GM12878 (cell line): ENCODE results near the gene LMOD3. TPM values are rescaled to one million over a fixed set of nuclear protein-coding genes. Genes with fewer than 3 reads are reported as not detected.

Experiments used
- CBFB ChIP-seq: IDR thresholded peaks from 2 replicates; pipeline ENCODE4 v1.6.1; 2016; ENCODE audit warnings: antibody characterized with exemption, low read depth
- CHD4 ChIP-seq: fragments of 200-600 bp; sonication (generic); IDR thresholded peaks from 2 replicates; pipeline ENCODE4 v1.6.1; 2016; ENCODE audit warnings: mild to moderate bottlenecking
- FOS ChIP-seq: IDR thresholded peaks from 3 replicates; pipeline ENCODE4 v1.6.1; 2011; ENCODE audit warnings: borderline replicate concordance; ENCODE audit not compliant: insufficient read length; ENCODE audit errors: extremely low read depth
- GABPA ChIP-seq: IDR thresholded peaks from 2 replicates; pipeline ENCODE4 v1.6.1; 2014; ENCODE audit warnings: antibody characterized with exemption, low read depth, mild to moderate bottlenecking, inconsistent platforms
- HDAC6 ChIP-seq: fragments of 200-600 bp; sonication (generic); IDR thresholded peaks from one replicate; pipeline ENCODE4 v1.8.0; 2017; ENCODE audit warnings: antibody characterized with exemption; ENCODE audit not compliant: unreplicated experiment
- KDM1A ChIP-seq: fragments of 200-600 bp; sonication (generic); IDR thresholded peaks from 2 replicates; pipeline ENCODE4 v1.6.1; 2016; ENCODE audit warnings: borderline replicate concordance
- MEF2A ChIP-seq: IDR thresholded peaks from 2 replicates; pipeline ENCODE4 v1.6.1; 2011; ENCODE audit warnings: low read depth, mild to moderate bottlenecking, low read length, moderate library complexity; ENCODE audit not compliant: insufficient read depth
- MEF2B ChIP-seq: fragments of 450-650 bp; IDR thresholded peaks from 2 replicates; pipeline ENCODE4 v1.6.1; 2018; ENCODE audit warnings: mild to moderate bottlenecking, moderate library complexity; ENCODE audit not compliant: partially characterized antibody, poor library complexity, severe bottlenecking
- MTA2 ChIP-seq: fragments of 450-650 bp; IDR thresholded peaks from 2 replicates; pipeline ENCODE4 v1.6.1; 2016; ENCODE audit warnings: low read depth, mild to moderate bottlenecking, moderate library complexity
- MXI1 ChIP-seq: fragments of 150-350 bp; IDR thresholded peaks from 2 replicates; pipeline ENCODE4 v1.6.1; 2011; ENCODE audit warnings: low read depth, mild to moderate bottlenecking, inconsistent platforms, low read length, improper control_type of control experiment
- NR2C2 ChIP-seq: IDR thresholded peaks from 2 replicates; pipeline ENCODE4 v1.6.1; 2011; ENCODE audit warnings: borderline replicate concordance, low read depth; ENCODE audit not compliant: control insufficient read depth, insufficient read length
- NR2F1 ChIP-seq: fragments of 450-650 bp; conservative IDR thresholded peaks from 2 replicates; pipeline ENCODE4 v1.6.1; 2017; ENCODE audit warnings: mild to moderate bottlenecking
- NRF1 ChIP-seq: conservative IDR thresholded peaks from 2 replicates; pipeline ENCODE4 v1.6.1; 2011; ENCODE audit warnings: mild to moderate bottlenecking, low read depth, low read length, improper control_type of control experiment
- PML ChIP-seq: IDR thresholded peaks from 2 replicates; pipeline ENCODE4 v1.6.1; 2012; ENCODE audit warnings: low read length, inconsistent platforms
- POLR2AphosphoS2 ChIP-seq: IDR thresholded peaks from 2 replicates; pipeline ENCODE4 v1.6.1; 2011; ENCODE audit warnings: low read depth, mild to moderate bottlenecking, low read length, improper control_type of control experiment, moderate library complexity
- POLR2AphosphoS5 ChIP-seq: IDR thresholded peaks from 2 replicates; pipeline ENCODE4 v1.6.1; 2011; ENCODE audit warnings: mild to moderate bottlenecking, low read length, inconsistent platforms
- POU2F2 ChIP-seq: IDR thresholded peaks from 3 replicates; pipeline ENCODE4 v1.6.1; 2011; ENCODE audit warnings: low read depth, mild to moderate bottlenecking, low read length, borderline replicate concordance
- SREBF1 ChIP-seq: IDR thresholded peaks from 2 replicates; pipeline ENCODE4 v1.6.1; 2012; ENCODE audit warnings: mild to moderate bottlenecking, low read length
- SREBF2 ChIP-seq: IDR thresholded peaks from 2 replicates; pipeline ENCODE4 v1.6.1; 2012; ENCODE audit warnings: mild to moderate bottlenecking, low read length
- YY1 ChIP-seq: IDR thresholded peaks from 2 replicates; pipeline ENCODE4 v1.6.1; 2011; ENCODE audit warnings: low read depth, mild to moderate bottlenecking, low read length
- ZBTB33 ChIP-seq: fragments of 450-650 bp; IDR thresholded peaks from 2 replicates; pipeline ENCODE4 v1.6.1; 2017; ENCODE audit warnings: mild to moderate bottlenecking
- ZNF274 ChIP-seq: IDR thresholded peaks from one replicate; pipeline ENCODE4 v1.8.0; 2011; ENCODE audit not compliant: insufficient read length, insufficient read depth
- polyA plus RNA-seq, 11 experiments: library from polyadenylated mRNA; depleted of rRNA in 4 of 11; unstranded in 6 of 11; stranded (reverse) in 5 of 11; fragments of >200 nt; fragmentation: Nextera tagmentation in 4 of 11; fragmentation: Illumina TruSeq in 1 of 11; extraction: Ambion mirVana in 4 of 11; extraction: Trizol in 1 of 11; gene quantifications; 1 replicate in 1 of 11; 2 replicates in 10 of 11; pipeline versions ENCODE4 v1.2.1 to v1.2.3, GENCODE V29; 2011 to 2016; ENCODE audit warnings: inconsistent platforms in 2 of 11, missing spikeins in 2 of 11, low read depth in 1 of 11
- total RNA-seq, 4 experiments: library from RNA; depleted of rRNA in 3 of 4; stranded (reverse); fragments of >200 nt in 3 of 4; fragmentation: Illumina TruSeq in 1 of 4; extraction: Trizol in 1 of 4; gene quantifications; 2 replicates each; pipeline versions ENCODE4 v1.2.1 to v1.2.3, GENCODE V29; 2013 to 2021
- TF ChIP-seq, protein P1 (sequence below): fragments of 450-650 bp; IDR thresholded peaks from 2 replicates; pipeline ENCODE4 v1.6.1; 2018; ENCODE audit warnings: mild to moderate bottlenecking, low read depth, moderate library complexity; ENCODE audit not compliant: partially characterized antibody
- TF ChIP-seq, protein P2 (sequence below): IDR thresholded peaks from 2 replicates; pipeline ENCODE4 v1.6.1; 2012; ENCODE audit warnings: low read depth, low read length, improper control_type of control experiment
- TF ChIP-seq, protein P3 (sequence below): fragments of 450-650 bp; IDR thresholded peaks from 2 replicates; pipeline ENCODE4 v1.6.1; 2016; ENCODE audit warnings: mild to moderate bottlenecking

The LMOD3 gene
- total and polyA plus RNA-seq, 10 of the 15 experiments (the other 5 are each of a cell fraction or from before 2014, with no cell fraction given): 0.04 to 0.20 (median 0.09) TPM; not detected in 1

GRCh38 chr3:69080233-69080920 lies 42.0 kb downstream of the LMOD3 start, which contains the start of gene UBA3 (continued):
- TF ChIP-seq, protein P1, sequence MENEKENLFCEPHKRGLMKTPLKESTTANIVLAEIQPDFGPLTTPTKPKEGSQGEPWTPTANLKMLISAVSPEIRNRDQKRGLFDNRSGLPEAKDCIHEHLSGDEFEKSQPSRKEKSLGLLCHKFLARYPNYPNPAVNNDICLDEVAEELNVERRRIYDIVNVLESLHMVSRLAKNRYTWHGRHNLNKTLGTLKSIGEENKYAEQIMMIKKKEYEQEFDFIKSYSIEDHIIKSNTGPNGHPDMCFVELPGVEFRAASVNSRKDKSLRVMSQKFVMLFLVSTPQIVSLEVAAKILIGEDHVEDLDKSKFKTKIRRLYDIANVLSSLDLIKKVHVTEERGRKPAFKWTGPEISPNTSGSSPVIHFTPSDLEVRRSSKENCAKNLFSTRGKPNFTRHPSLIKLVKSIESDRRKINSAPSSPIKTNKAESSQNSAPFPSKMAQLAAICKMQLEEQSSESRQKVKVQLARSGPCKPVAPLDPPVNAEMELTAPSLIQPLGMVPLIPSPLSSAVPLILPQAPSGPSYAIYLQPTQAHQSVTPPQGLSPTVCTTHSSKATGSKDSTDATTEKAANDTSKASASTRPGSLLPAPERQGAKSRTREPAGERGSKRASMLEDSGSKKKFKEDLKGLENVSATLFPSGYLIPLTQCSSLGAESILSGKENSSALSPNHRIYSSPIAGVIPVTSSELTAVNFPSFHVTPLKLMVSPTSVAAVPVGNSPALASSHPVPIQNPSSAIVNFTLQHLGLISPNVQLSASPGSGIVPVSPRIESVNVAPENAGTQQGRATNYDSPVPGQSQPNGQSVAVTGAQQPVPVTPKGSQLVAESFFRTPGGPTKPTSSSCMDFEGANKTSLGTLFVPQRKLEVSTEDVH: no peak
- TF ChIP-seq POU2F2 (peak; percentile 29; the same call in 1 of the 3 replicates), HDAC6 (no peak), YY1 (peak; percentile 97), POLR2AphosphoS2 (peak; percentile 68; the same call in 1 of the 2 replicates), CHD4 (no peak), SREBF2 (no peak), ZBTB33 (no peak), POLR2AphosphoS5 (peak; percentile 66), NR2F1 (0 out of 2 replicates have a peak, but pooled peaks have one; percentile 12), PML (peak; percentile 52; the same call in 1 of the 2 replicates), FOS (no peak), MTA2 (peak; percentile 85), SREBF1 (no peak), MEF2B (peak; percentile 87), GABPA (no peak), MEF2A (no peak), MXI1 (0 out of 2 replicates have a peak, but pooled peaks have one; percentile 15), CBFB (0 out of 2 replicates have a peak, but pooled peaks have one; percentile 59), ZNF274 (no peak), NRF1 (no peak), NR2C2 (no peak), KDM1A (no peak)
- TF ChIP-seq, protein P2, sequence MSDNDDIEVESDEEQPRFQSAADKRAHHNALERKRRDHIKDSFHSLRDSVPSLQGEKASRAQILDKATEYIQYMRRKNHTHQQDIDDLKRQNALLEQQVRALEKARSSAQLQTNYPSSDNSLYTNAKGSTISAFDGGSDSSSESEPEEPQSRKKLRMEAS: no peak; the same call in 1 of the 2 replicates
- TF ChIP-seq, protein P3, sequence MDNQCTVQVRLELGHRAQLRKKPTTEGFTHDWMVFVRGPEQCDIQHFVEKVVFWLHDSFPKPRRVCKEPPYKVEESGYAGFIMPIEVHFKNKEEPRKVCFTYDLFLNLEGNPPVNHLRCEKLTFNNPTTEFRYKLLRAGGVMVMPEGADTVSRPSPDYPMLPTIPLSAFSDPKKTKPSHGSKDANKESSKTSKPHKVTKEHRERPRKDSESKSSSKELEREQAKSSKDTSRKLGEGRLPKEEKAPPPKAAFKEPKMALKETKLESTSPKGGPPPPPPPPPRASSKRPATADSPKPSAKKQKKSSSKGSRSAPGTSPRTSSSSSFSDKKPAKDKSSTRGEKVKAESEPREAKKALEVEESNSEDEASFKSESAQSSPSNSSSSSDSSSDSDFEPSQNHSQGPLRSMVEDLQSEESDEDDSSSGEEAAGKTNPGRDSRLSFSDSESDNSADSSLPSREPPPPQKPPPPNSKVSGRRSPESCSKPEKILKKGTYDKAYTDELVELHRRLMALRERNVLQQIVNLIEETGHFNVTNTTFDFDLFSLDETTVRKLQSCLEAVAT: peak; percentile 74
